ENCODE results near the gene SLC35B3. TPM values are rescaled to one million over a fixed set of nuclear protein-coding genes. Genes with fewer than 3 reads are reported as not detected.

SLC35B3 gene
- total RNA-seq, 1 experiment from 2014 or later, result 16.7 TPM

- no peak for TF ChIP-seq TCF7L2 (IDR thresholded peaks at IDR 0.05; ENCODE audit: low read depth, low read length)
- no peak for TF ChIP-seq CTCF (IDR thresholded peaks at IDR 0.05)
- no peak for TF ChIP-seq REST (IDR thresholded peaks at IDR 0.05; ENCODE audit: insufficient read depth in 1 of 2, low read depth in 2 of 2, low read length in 1 of 2)
- no peak for TF ChIP-seq SIN3A (IDR thresholded peaks at IDR 0.05; ENCODE audit: borderline replicate concordance, insufficient read depth, low read depth, low read length)
- no peak for TF ChIP-seq POLR2AphosphoS5 (IDR thresholded peaks at IDR 0.05; ENCODE audit: low read depth, low read length)
- peaks cover 21% of the 10 kb centered on the region for H3K27me3 ChIP-seq (ENCODE audit: control insufficient read depth, insufficient read depth, low read length)
- H3K4me1 ChIP-seq (ENCODE audit: control insufficient read depth, insufficient read depth, low read length), result no peaks in the 10 kb centered on the region
- in situ Hi-C loops (cut with HindIII; ENCODE audit: low pct_unique_long_range_greater_than_20kb, low sequenced_read_pairs), result no loop called here
- CTCF ChIA-PET, result no interaction called here
- DNase-seq (ENCODE audit: low read depth, low spot score), result no peak
- no TSS peak for BruUV-seq (replicated peaks)
- intact Hi-C loops (cut with micrococcal nuclease; ENCODE audit: unreplicated experiment), result no loop called here
- no peaks in the 10 kb centered on the region for H3K36me3 ChIP-seq (ENCODE audit: control insufficient read depth, insufficient read depth, low read length)
- H3K9me3 ChIP-seq (ENCODE audit: control insufficient read depth, insufficient read depth, low read depth, low read length), result no peaks in the 10 kb centered on the region
- POLR2A ChIA-PET, result no interaction called here
- no peak for ATAC-seq
- H3K4me3 ChIP-seq (ENCODE audit: low read depth in 2 of 2, low read length in 2 of 2), result no peak overlapping the region
- no peak overlapping the region for H3K27ac ChIP-seq (ENCODE audit: low read length)
Observed at GRCh38 chr6:8375916-8376315, 59.4 kb downstream of the SLC35B3 start.
